NCI-H748 (cell line): ENCODE measurements around the gene FGF7.
"Not testable (repeated sequence)": the region's sequence is repeated elsewhere in the genome, so short reads cannot be mapped to it uniquely, and the experiment has no call there.

Source experiments
- DNase-seq: peaks from one replicate; lab custom pipeline; 2025; ENCODE audit not compliant: unreplicated experiment; lab: John Stamatoyannopoulos, UW

Gene FGF7

DNA sequence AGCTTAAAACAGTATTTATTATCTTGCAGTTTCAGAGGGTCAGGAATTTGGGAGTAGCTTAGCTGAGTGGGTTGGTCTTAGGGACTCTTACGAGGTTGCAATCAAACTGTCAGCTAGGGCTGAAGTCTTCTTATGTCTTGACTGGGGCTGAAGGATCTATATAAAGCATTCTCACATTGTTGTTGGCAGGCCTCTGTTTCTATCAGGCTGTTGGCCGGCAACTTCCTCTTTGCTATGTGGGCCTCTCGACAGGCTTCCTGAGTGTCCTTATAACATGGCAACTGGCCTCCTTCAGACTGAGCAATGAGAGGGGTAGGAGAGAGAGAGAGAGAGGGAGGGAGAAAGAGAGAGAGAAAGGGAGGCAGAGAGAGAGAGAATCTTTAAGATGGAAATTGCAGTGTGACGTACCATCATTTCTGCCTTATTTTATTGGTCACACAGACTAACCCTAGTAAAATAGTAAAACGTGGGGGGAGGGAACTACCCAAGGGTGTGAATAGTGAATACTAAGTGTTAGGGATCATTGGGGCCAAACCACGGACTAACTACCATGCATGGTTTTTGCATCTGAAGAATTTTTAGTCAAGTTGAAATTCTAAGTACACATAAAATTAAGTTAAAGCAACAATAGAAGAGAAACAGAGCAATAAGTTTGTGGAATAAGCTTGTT, 16.1 kb downstream of the FGF7 start:
- DNase-seq = no peak

DNA sequence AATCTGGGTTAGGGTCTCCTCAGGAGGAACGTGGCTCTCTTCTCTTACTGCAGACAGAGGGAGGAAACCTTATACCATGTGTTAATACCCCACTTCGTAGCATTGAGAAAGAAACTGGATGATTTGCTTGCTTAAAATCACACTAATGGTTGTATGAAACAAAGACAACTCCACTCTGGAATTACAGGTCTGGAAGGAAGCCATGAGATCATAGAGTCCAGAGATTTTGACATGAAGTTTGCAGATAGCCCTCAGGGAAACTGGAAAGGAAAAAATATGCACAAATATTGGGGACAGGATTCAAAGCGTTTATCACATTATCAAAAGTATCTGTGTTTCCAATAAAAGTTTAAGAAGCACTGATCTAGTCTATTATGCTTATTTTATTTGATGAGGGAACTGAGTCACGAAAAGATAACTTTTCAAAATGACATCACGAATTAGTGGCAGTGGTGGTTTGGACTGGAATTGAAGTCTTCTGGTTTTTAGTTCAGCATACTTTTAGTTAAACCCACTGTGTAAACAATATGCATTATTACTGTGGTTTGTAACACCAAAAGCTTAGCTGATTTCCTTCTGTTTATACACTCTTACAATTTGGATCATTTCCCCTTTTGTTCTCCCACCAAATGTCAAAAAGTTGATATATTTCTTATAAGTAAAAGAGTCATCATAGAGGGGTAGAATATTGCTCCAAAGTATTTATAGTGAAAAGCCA, 16.8 kb downstream of the FGF7 start:
- no peak for DNase-seq

DNA sequence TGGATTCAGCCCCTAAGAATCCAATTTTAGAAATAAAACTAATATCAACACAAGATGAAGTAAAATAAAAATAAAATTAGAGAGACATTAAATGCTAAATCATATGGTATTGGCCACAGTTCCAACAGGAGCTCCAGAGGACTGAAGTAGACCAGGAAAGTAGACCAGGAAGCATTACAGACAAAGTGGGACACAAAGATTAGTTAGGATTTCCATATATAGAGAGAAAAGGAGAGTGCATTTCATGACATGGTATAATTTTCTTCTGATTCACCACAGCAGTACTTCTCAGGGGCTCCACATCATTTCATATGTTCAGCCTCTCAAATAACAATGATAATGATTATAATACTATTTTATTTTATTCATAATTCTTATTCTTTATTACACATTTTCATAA, 18.3 kb downstream of the FGF7 start:
- DNase-seq = no peak

DNA sequence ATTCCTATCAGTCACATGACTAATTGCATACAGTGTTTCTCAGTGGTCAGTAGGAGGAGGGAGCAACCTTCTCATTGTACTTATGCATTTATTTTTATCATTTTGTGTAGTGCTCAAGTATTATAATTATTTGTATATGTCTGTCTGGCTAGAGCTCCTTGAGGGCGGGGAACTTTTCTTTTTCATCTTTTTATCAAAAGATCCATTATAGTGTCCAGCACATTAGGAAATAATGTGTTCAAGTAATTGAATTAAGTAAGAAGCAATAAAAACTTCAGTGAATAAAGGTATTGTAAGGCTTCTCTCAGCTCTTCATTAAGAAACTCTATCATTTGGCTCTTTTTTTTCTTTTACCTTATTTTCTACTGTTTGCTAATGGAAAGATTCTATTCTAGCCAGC, 18.8 kb downstream of the FGF7 start:
- no peak for DNase-seq

DNA sequence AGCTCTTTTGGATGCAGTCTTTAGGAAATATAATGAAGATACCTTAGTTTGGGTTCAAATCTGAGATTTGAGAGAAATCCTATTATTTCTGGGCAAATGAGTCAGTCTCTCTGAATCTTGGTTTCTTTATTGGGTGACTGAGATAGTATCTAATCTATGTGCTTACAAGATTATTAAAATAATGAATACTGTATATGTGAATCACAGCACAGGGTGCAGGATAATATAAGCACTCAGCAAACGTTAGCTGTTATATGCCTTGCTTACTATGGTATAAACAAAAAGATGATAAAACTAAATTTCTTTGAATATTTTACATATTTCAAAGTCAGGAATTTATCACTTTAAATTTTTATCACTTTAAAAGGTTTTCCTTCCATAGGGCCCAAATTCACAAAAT, 29.6 kb downstream of the FGF7 start:
- DNase-seq = no peak

DNA sequence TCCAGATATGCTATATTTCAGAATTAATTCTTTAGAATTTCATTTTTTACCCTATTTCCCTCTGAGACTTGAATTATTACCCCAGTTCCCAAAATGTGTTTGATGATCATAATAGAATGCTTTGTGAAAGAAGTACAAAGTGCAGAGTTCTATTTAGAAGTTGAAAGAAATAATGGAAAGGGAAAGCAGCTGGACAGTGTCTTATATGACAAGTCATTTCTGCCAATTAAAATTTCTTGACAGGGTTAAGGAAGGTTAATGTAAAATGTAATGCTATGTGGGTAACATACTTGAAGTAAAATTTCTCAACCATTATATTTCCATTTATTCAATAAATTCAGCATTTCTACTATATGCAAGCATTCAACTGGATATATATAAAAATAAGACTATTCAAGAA, 33.1 kb downstream of the FGF7 start:
- DNase-seq = no peak

DNA sequence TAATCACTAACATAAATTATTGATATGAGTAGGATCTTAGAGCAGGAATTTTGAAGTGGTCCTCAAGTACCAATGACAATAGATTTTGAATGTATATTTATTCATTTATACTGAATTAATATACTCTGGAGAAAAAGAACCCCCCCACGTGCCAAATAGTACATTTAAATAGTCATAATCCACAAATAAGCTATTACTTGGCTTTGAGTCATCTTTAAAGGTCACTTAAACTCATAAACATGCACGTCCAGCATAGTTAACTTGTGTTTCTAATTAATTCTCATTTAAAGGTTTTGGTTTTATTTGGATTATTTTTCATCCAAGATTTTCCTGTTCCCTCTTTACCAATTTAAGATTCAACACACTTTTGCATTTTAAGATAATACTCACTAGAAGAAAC, 35.1 kb downstream of the FGF7 start:
- no peak for DNase-seq

DNA sequence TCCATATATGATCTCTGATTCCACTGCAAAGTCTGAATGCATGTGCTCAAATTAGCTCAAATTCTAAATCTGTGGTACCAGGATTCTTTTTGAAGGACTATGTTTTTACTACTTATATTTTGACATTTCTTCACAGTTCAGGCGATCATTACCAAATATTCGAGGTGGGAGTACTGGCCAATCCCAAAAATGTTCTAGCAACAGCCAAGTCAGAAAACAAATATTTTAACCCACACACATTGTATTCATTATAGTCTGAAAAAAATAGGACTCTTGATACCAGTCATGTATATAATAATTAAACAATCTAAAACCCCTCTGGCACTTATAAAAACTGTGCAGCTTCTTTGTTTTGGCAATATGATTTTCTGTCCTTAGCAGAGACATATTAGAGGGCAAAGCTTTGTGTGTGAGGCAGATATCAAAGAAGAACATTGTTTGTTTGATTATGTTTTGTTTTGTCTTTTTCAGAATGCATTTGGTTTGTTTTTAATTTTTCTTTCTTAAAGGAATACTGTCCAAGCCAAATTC, 37.4 kb downstream of the FGF7 start:
- DNase-seq = no peak

DNA sequence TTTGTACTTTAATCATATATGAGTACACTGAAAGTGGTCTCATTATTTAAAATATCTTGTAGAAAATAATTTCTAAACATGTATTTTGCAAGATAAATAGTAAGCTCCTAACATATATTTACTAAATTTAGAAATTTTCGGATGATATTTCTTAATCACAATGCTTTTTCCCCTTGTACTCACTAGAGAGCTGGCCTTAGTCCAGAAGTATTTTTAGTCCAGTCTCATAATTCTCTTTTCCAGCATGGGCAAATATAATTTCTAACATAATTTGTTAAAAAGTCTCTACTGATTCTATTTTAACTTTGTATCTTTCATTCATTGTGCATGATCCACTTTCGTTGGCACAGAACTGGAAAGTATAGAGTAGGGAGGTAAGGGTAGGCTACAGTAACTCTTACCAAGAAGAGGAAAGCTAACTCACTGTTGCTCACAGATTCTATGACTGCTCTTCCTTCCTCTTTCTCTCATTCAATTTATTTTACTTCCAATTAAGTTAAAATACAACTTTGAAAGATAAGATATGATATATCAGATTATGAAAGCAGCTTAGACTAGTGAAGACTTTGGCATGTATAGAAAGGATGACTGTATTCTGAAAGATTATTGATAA, 39.3 kb downstream of the FGF7 start:
- DNase-seq = no peak

DNA sequence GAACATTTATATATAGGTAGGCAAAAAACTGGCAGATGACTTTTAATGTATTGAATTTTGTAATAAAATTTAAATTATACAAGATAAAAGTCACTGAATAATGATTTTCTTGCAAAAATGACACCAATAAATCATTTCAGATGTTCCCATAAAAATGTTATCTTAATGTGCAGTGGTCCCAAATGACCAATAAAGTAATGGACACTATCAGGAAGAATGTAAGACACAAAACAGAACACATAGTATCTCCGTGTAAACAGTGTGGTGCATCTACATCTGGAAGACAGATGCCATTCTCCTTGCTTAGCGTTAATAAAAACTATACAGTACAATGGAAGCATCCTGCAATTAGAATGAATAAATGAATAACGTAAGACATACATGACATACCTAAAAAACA, 41.5 kb downstream of the FGF7 start:
- DNase-seq = no peak

DNA sequence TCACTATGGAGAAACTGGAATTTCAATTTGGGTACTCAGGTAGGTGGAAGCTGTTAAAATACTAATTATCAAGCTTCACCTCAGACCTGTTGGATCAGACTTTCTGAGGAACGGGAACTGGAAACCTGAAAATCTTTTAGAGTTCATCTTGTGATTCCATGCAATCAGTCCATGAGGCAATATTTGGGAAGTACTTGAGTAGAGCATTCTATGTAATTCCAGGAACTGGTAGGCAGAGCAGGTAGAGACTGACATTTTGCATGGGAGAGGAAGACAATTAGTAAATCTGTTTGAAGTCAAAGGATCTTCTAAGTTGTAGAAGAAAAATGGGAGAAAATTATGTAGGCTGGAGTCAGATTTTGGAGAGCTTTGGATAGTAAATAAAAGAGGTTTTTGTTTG, 43.1 kb downstream of the FGF7 start:
- no peak for DNase-seq

DNA sequence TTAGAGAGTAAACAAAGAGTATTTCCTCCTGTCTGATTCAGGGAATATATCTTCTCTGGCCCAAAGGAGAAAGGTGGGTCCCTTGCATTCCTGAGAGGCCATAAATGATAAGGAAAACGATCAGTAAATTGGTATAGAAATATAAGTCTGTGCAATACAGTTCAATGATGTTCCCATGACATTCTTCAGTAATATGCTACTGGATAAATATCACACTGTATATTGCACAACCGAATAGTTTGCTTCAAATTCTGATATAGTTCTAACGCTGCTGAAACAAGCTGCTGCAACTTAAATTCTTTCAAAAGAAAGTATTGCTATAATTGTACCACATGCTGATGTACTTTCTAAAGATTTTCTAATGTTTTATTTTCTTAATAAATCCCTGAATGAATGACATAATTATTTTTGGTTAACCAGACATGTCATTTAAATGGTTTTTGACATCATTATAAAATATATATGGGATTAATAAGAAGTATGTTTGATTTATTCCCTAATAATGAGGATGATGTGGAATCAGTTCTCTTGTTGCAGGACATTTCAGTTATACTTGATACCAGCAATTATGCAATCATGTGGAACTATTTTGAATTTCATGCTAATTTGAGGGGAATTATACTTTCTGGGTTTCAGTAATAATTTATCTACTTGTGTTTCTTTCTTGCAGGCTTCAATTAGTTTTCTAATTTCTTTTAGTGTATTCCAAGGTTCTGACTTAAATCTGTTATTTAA, 44.9 kb downstream of the FGF7 start:
- DNase-seq = no peak

DNA sequence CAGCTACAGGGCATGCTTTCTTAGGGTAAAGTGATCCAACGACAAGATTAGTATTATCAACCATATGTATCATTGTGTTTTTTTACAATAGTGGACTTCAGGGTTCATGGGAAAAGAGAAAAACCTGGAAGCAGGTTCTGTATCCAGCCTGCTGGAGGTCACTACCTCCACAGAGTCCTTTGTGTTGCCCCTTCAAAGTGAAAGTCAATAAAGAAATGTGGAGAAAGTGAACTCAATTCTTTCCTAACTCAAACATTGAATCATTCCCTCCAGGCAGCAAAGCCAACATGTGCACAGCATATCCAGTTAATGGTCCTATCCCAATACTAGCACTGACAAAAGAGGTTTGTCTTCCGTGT, 45.4 kb downstream of the FGF7 start:
- no peak for DNase-seq

DNA sequence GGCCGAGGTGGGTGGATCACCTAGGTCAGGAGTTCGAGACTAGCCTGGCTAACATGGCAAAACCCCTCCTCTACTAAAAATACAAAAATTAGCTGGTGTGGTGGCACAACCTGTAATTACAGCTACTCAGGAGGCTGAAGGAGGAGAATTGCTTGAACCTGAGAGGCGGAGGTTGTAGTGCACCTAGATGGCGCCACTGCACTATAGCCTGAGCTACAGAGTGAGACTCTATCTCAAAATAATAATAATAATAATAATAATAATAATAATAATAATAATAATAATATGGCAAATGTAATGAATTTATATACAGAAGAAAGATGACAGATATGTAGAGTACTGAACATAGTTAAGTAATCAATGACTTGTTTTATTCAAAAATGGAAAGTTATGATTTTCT, 48.2 kb downstream of the FGF7 start:
- not testable (repeated sequence) for DNase-seq

DNA sequence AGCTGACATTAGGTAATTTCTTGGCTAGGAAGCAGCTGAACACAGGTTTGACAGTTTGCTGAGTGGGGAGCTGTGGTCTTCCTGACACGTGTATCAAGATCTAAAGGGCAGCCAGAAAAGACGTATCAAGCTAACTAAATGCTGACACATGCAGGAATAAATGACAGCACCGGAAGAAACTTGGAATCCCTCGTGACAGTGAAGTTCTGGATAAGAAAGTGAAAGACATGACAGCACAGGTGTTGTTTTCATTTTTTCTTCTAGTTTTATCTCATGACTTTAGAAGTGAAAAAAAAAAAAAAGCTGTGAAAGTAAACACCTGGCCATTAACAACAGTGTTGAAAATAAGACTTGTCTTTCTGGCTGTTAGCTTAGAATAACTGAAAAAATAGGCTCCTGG, 48.7 kb downstream of the FGF7 start:
- no peak for DNase-seq

DNA sequence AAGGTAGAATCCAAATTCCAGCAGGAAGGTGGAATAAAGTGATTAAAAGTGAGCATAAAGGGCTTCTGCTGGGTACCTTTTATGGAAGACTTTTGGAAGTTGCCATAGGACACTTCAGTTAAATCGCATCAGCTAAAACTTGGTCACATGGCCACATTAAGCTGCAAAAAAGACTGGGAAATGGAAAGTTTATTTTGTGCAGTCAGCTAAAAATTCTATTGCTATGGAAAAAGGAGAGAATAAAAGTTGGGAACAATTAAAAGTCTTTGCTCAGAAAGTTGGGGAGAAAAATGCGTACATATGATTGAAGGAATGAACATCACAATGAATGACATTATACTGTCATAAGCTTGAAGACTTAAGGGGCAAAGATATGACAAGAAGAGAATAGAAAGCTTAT, 49.3 kb downstream of the FGF7 start:
- no peak for DNase-seq

DNA sequence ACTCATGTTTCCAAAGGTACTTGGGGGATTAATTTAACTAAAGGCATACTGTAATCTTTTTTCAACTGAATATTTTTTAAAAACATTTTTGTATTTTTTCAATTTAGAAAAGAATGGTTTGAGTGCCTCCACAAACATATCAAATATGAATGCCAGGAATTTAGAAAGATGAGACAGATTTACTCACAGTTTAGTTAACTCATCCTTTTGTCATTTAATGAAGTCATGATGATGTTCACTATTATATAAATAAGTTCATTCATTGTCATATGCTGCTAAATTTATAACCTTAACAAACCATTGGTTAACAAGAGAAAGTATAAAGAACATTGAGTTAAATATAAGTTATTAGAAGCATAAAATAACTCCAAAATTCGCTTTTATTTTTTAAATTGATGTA, 50.0 kb downstream of the FGF7 start:
- DNase-seq = no peak

DNA sequence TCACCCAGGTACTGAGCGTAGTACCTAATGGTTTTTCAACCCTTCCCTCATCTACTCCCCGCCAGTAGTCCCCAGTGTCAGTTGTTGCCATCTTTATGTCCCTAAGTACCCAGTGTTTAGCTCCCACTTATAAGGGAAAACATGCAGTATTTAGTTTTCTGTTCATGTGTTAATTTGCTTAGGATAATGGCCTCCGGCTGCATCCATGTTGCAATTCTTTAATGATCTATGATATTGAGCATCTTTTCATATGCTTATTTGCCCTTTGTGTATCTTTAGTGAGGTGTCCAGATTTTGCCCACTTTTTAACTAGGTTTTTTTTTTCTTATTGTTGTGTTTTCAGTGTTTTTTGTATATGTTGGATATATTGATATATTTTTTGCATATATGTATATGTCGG, 55.0 kb downstream of the FGF7 start:
- not testable (repeated sequence) for DNase-seq

DNA sequence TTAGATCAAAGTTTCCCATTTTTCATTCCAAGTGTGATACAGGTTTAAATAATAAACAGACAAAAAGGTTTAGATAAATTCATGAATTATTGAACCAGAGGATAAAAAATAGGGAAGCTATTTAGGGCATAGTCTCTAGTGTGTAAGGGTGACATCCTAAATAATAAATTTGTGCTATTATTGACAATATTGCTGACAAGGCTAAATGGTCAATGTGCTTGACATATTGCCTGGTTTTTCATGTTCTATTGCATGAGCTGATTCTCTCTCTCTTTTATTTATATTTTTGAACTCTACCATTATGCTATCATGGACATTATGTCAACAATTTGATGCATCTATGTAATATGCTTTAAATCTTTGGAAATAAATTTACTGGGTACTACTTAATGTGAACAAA, 55.9 kb downstream of the FGF7 start:
- not testable (repeated sequence) for DNase-seq

DNA sequence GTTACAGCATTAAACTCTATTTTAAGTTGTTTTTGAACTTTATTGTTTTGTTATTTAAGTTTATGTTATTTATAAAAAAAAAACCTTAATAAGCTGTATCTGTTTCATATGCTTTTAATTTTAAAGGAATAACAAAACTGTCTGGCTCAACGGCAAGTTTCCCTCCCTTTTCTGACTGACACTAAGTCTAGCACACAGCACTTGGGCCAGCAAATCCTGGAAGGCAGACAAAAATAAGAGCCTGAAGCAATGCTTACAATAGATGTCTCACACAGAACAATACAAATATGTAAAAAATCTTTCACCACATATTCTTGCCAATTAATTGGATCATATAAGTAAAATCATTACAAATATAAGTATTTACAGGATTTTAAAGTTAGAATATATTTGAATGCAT, 62.4 kb downstream of the FGF7 start:
- DNase-seq = not testable (repeated sequence)

DNA sequence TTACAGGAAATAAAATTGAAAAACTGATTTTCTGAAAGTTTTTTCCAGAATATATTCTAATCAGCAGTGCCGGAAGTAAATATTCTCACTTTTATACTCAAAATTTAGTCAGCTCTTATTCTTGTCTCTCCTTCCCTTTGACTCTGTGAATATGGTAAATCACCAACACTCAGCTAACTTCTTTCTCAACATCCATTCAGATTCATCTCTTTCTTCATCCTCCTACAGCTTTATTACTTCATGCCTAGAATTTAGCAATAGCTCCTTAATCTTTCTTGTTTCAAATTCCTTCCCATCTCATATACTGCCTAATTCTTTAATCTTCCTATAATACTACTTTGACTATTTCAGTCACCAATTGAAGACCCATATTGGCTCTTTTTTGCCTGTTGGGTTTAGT, 67.9 kb downstream of the FGF7 start:
- no peak for DNase-seq

DNA sequence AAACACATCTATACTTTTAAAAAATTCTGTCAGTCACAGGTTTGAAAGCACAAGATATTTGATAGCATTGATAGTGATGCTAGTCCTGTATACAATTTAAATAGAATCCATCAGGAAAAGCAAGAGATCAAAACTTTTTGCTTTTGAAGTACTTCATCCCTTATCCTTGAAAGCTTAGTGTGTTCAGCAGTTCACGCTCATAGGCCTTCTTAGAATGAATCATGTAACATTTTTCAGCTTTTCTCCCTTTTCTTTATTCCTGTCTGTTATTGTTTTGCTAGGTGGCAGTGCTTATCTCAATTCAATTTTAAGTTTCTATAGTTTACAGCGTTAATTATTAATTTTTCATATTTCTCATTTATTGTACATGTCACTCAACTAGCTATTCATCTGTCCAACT, 69.1 kb downstream of the FGF7 start:
- no peak for DNase-seq
